ENCODE results near the gene TSPOAP1. TPM values are rescaled to one million over a fixed set of nuclear protein-coding genes. Genes with fewer than 3 reads are reported as not detected.

The TSPOAP1 gene
- total and polyA plus RNA-seq, 2 of the 13 experiments (the other 11 are each of a cell fraction or from before 2014, with no cell fraction given) = not detected

GRCh38 chr17:58367461-58367860 is 38.9 kb upstream of the TSPOAP1 start:
- Histone ChIP-seq H3K27me3 (ENCODE audit: control insufficient read depth in 1 of 2, insufficient read depth in 2 of 2, low read length in 2 of 2) (no peaks in the 10 kb centered on the region), H3K27ac (ENCODE audit: extremely low read length, insufficient read depth, low read length) (peak overlapping the region; percentile 33), H3K9me3 (ENCODE audit: low read length) (no peaks in the 10 kb centered on the region), H3K9ac (ENCODE audit: insufficient read depth, low read depth, low read length) (peak overlapping the region; percentile 30; the same call in 1 of the 2 replicates), H3K4me3 (replicated peaks in 1 of 3; ENCODE audit: insufficient read depth in 1 of 3, low read depth in 2 of 3, low read length in 3 of 3) (no peak overlapping the region), H2AFZ (ENCODE audit: low read length) (no peak overlapping the region), H3K4me1 (ENCODE audit: insufficient read depth, low read length) (peaks cover 100% of the 10 kb centered on the region), H3K4me2 (ENCODE audit: low read depth, low read length) (no peak overlapping the region), H3K79me2 (ENCODE audit: insufficient read depth, low read length) (peaks cover 88% of the 10 kb centered on the region), H4K20me1 (ENCODE audit: insufficient read depth, low read length) (no peaks in the 10 kb centered on the region), H3K36me3 (replicated peaks in 1 of 2; ENCODE audit: control insufficient read depth in 1 of 2, insufficient read depth in 2 of 2, low read length in 2 of 2) (peaks cover 50 to 66% of the 10 kb centered on the region in 2 experiments)
- no peak for ATAC-seq
- TSS peak; percentile 5 for BruUV-seq (replicated peaks)
- FAIRE-seq = no peak
- intact Hi-C loops (cut with micrococcal nuclease; ENCODE audit: unreplicated experiment) = no loop called here
- CTCF ChIA-PET (ENCODE audit: low intra/inter-chr PET ratio, low total read pairs) = no interaction called here
- DNase-seq (ENCODE audit: low spot score) = no peak
- POLR2A ChIA-PET = interaction anchor here (0.8 to 12.9 kb wide), 5 partner anchors 13 to 48 kb away, joined by 3 to 458 read pairs (median 244); partner anchors contain the start of genes RNF43 and SUPT4H1
- TF ChIP-seq ZNF768 (CRISPR knock-in tag; IDR thresholded peaks at IDR 0.05) (no peak), ZSCAN21 (CRISPR knock-in tag; IDR thresholded peaks at IDR 0.05; ENCODE audit: borderline replicate concordance) (no peak), ATF7 (IDR thresholded peaks at IDR 0.05) (no peak), ATF7 (CRISPR knock-in tag; IDR thresholded peaks at IDR 0.05) (no peak), TFAP4 (IDR thresholded peaks at IDR 0.05; ENCODE audit: borderline replicate concordance, low read depth) (no peak), TOE1 (CRISPR knock-in tag; IDR thresholded peaks at IDR 0.05) (no peak), TCF7L2 (IDR thresholded peaks at IDR 0.05; ENCODE audit: low read depth, low read length) (no peak), MTF2 (CRISPR knock-in tag; IDR thresholded peaks at IDR 0.05; ENCODE audit: borderline replicate concordance) (no peak), ARID4A (CRISPR knock-in tag; IDR thresholded peaks at IDR 0.05; ENCODE audit: borderline replicate concordance) (no peak), SOX13 (IDR thresholded peaks at IDR 0.05) (no peak), SOX13 (CRISPR knock-in tag; conservative IDR thresholded peaks at IDR 0.05 in 1 of 2, IDR thresholded peaks at IDR 0.05 in 1 of 2) (no peak), ZBTB3 (CRISPR knock-in tag; IDR thresholded peaks at IDR 0.05; ENCODE audit: borderline replicate concordance, low read depth) (no peak), ZKSCAN1 (IDR thresholded peaks at IDR 0.05; ENCODE audit: low read length) (no peak), ZBTB21 (CRISPR knock-in tag; IDR thresholded peaks at IDR 0.05) (no peak), ARID3A (IDR thresholded peaks at IDR 0.05; ENCODE audit: low read depth, low read length) (no peak), TOPORS (CRISPR knock-in tag; IDR thresholded peaks at IDR 0.05) (no peak), HIVEP1 (CRISPR knock-in tag; IDR thresholded peaks at IDR 0.05) (no peak), PTBP1 (IDR thresholded peaks at IDR 0.05; ENCODE audit: low read depth, low read length, poor library complexity, severe bottlenecking) (no peak), CENPBD1 (CRISPR knock-in tag; IDR thresholded peaks at IDR 0.05; ENCODE audit: borderline replicate concordance, low read depth) (no peak), POLR2AphosphoS2 (IDR thresholded peaks at IDR 0.05; ENCODE audit: low read depth, low read length) (no peak)
- in situ Hi-C loops (cut with HindIII; ENCODE audit: extremely low pct_ligation_motif_present, low pct_unique_long_range_greater_than_20kb) = no loop called here
- 98% methylated on average over 3 of the region's 3 CpGs for WGBS (ENCODE audit: low lambda C conversion rate)

Data from HepG2 (cell line).